H1 (cell line): Measurements from ENCODE around the gene SELENOF. TPM values are rescaled to one million over a fixed set of nuclear protein-coding genes. Genes with fewer than 3 reads are reported as not detected.

Source experiments
- BRCA1 ChIP-seq: IDR thresholded peaks from 2 replicates; pipeline ENCODE4 v1.6.1; 2012; ENCODE audit warnings: low read depth, low read length, improper control_type of control experiment
- CBX5 ChIP-seq: fragments of 300-800, 300-1000 bp; sonication (generic); IDR thresholded peaks from 2 replicates; pipeline ENCODE4 v1.7.1; 2016; ENCODE audit warnings: antibody characterized with exemption, low read length, low read depth
- CBX8 ChIP-seq: fragments of 300-800, 300-1000 bp; sonication (generic); IDR thresholded peaks from 2 replicates; pipeline ENCODE4 v1.7.1; 2016; ENCODE audit warnings: low read depth, low read length, borderline replicate concordance
- CEBPB ChIP-seq: IDR thresholded peaks from 2 replicates; pipeline ENCODE4 v1.6.1; 2012; ENCODE audit warnings: low read depth, low read length
- CHD2 ChIP-seq: IDR thresholded peaks from 2 replicates; pipeline ENCODE4 v1.6.1; 2012; ENCODE audit warnings: low read length, improper control_type of control experiment
- CREB1 ChIP-seq: IDR thresholded peaks from 2 replicates; pipeline ENCODE4 v1.6.1; 2012; ENCODE audit warnings: inconsistent platforms
- E2F6 ChIP-seq: IDR thresholded peaks from 2 replicates; pipeline ENCODE4 v1.6.1; 2012; ENCODE audit warnings: inconsistent platforms
- EP300 ChIP-seq, 2 experiments: IDR thresholded peaks; 1 replicate in 1 of 2; 2 replicates in 1 of 2; pipeline ENCODE4 v1.6.1; 2011 to 2012; ENCODE audit warnings: low read depth in 2 of 2, low read length in 2 of 2, mild to moderate bottlenecking in 2 of 2, borderline replicate concordance in 1 of 2, inconsistent platforms in 1 of 2, moderate library complexity in 1 of 2
- GTF2F1 ChIP-seq: IDR thresholded peaks from 2 replicates; pipeline ENCODE4 v1.6.1; 2012; ENCODE audit warnings: low read depth, low read length, improper control_type of control experiment, borderline replicate concordance
- JUN ChIP-seq: IDR thresholded peaks from 2 replicates; pipeline ENCODE4 v1.6.1; 2011; ENCODE audit warnings: low read depth, mild to moderate bottlenecking, improper control_type of control experiment, low read length
- KDM4A ChIP-seq: IDR thresholded peaks from one replicate; pipeline ENCODE4 v1.7.1; 2012; ENCODE audit warnings: low read depth, mild to moderate bottlenecking, moderate library complexity, low read length, inconsistent platforms; ENCODE audit not compliant: severe bottlenecking
- KDM5A ChIP-seq: fragments of 200-600 bp; IDR thresholded peaks from 2 replicates; pipeline ENCODE4 v1.7.1; 2012; ENCODE audit warnings: mild to moderate bottlenecking, low read length, inconsistent platforms, mixed read lengths
- POLR2A ChIP-seq, 2 experiments: IDR thresholded peaks; 1 replicate in 1 of 2; 2 replicates in 1 of 2; pipeline ENCODE4 v1.6.1; 2011; ENCODE audit warnings: low read depth in 2 of 2, low read length in 2 of 2, mild to moderate bottlenecking in 2 of 2; ENCODE audit errors: control extremely low read depth in 1 of 2
- POLR2AphosphoS5 ChIP-seq: IDR thresholded peaks from 2 replicates; pipeline ENCODE4 v1.6.1; 2011; ENCODE audit warnings: low read depth, low read length
- RBBP5 ChIP-seq: IDR thresholded peaks from 2 replicates; pipeline ENCODE4 v1.7.1; 2012; ENCODE audit warnings: low read depth, mild to moderate bottlenecking, inconsistent platforms, low read length, moderate library complexity, borderline replicate concordance
- SAP30 ChIP-seq: fragments of 300-600 bp; sonication (generic); IDR thresholded peaks from 2 replicates; pipeline ENCODE4 v1.7.1; 2012; ENCODE audit warnings: low read length, moderate library complexity, mild to moderate bottlenecking, inconsistent platforms; ENCODE audit not compliant: insufficient read depth, insufficient replicate concordance
- SIN3A ChIP-seq, 2 experiments: IDR thresholded peaks in 1 of 2; conservative IDR thresholded peaks in 1 of 2; 2 replicates each; pipeline ENCODE4 v1.6.1; 2011 to 2012; ENCODE audit warnings: low read length in 2 of 2, improper control_type of control experiment in 1 of 2, low read depth in 1 of 2, mild to moderate bottlenecking in 1 of 2
- SIRT6 ChIP-seq: IDR thresholded peaks from one replicate; pipeline ENCODE4 v1.7.1; 2012; ENCODE audit warnings: low read length, inconsistent platforms
- SIX5 ChIP-seq: IDR thresholded peaks from 2 replicates; pipeline ENCODE4 v1.6.1; 2011; ENCODE audit warnings: mild to moderate bottlenecking, low read depth, low read length
- SP1 ChIP-seq: IDR thresholded peaks from 2 replicates; pipeline ENCODE4 v1.6.1; 2011; ENCODE audit warnings: low read depth, low read length
- SP4 ChIP-seq: IDR thresholded peaks from 2 replicates; pipeline ENCODE4 v1.6.1; 2012; ENCODE audit warnings: low read length, inconsistent platforms
- SRF ChIP-seq: IDR thresholded peaks from 2 replicates; pipeline ENCODE4 v1.6.1; 2011; ENCODE audit warnings: mild to moderate bottlenecking, low read depth, low read length, moderate library complexity
- SUZ12 ChIP-seq: fragments of 200-600 bp; sonication (generic); IDR thresholded peaks from 2 replicates; pipeline ENCODE4 v1.6.1; 2012; ENCODE audit warnings: mild to moderate bottlenecking, inconsistent platforms, low read length, moderate library complexity, mixed read lengths
- TAF1 ChIP-seq: IDR thresholded peaks from 2 replicates; pipeline ENCODE4 v1.6.1; 2011; ENCODE audit warnings: mild to moderate bottlenecking, low read depth, low read length
- USF2 ChIP-seq: IDR thresholded peaks from 2 replicates; pipeline ENCODE4 v1.6.1; 2011; ENCODE audit warnings: low read length, improper control_type of control experiment
- polyA plus RNA-seq, 7 experiments: library from polyadenylated mRNA; depleted of rRNA in 3 of 7; stranded (reverse) in 5 of 7; unstranded in 2 of 7; fragments of >200 nt in 5 of 7; fragments of 200-250 nt in 2 of 7; gene quantifications; 1 replicate in 5 of 7; 2 replicates in 1 of 7; 4 replicates in 1 of 7; pipeline versions ENCODE4 v1.2.1 to v1.2.3, GENCODE V29; 2011 to 2013; ENCODE audit warnings: missing spikeins in 2 of 7, mixed read lengths in 2 of 7
- total RNA-seq: library from RNA; stranded (reverse); fragmentation: NEBNext Ultra II Directional; extraction: Animal tissue kit (Norgen Biotek cat#: 25700); gene quantifications from 2 replicates; pipeline ENCODE4 v1.2.1, GENCODE V29; 2021

The SELENOF gene
- total and polyA plus RNA-seq, 2 of the 8 experiments (the other 6 are each of a cell fraction or from before 2014, with no cell fraction given) = 70.7 to 163 TPM

- TF ChIP-seq JUN (no peak), CEBPB (peak; percentile 97), SP1 (no peak), EP300 (IDR thresholded peaks at IDR 0.05; ENCODE audit: borderline replicate concordance in 1 of 2, low read depth in 2 of 2, low read length in 2 of 2) (no peak), KDM4A (no peak), SIN3A (conservative IDR thresholded peaks at IDR 0.05 in 1 of 2, IDR thresholded peaks at IDR 0.05 in 1 of 2; ENCODE audit: low read depth in 1 of 2, low read length in 2 of 2) (no peak), GTF2F1 (no peak), SIX5 (no peak), POLR2AphosphoS5 (no peak), SP4 (no peak), USF2 (no peak), CREB1 (no peak), SIRT6 (no peak), RBBP5 (no peak), CBX5 (no peak), BRCA1 (no peak), SRF (no peak), CBX8 (no peak), SUZ12 (no peak), KDM5A (no peak), E2F6 (no peak), SAP30 (no peak), POLR2A (IDR thresholded peaks at IDR 0.05; ENCODE audit: control extremely low read depth in 1 of 2, low read depth in 2 of 2, low read length in 2 of 2) (no peak), CHD2 (no peak), TAF1 (peak; percentile 43; the same call in 1 of the 2 replicates)
Measured at GRCh38 chr1:86833461-86834215, 80.3 kb downstream of the SELENOF start (continued).
